NOMO-1 (cell line): ENCODE measurements around the gene IRAK2.
"Not testable (repeated sequence)": the region's sequence is repeated elsewhere in the genome, so short reads cannot be mapped to it uniquely, and the experiment has no call there.

Experiments
- DNase-seq, 2 experiments: peaks; one replicate each; lab custom pipeline; 2025; ENCODE audit not compliant: unreplicated experiment in 2 of 2; lab: John Stamatoyannopoulos, UW

The IRAK2 gene

GRCh38 chr3:10248984-10249748 lies 84.4 kb downstream of the IRAK2 start:
- DNase-seq: no peak

- no peak for DNase-seq
Observed at GRCh38 chr3:10249833-10250232, 85.1 kb downstream of the IRAK2 start.

- no peak for DNase-seq
Observed at GRCh38 chr3:10251006-10251405, 86.3 kb downstream of the IRAK2 start.

GRCh38 chr3:10253731-10254130 lies 89.0 kb downstream of the IRAK2 start:
- DNase-seq: no peak

GRCh38 chr3:10255835-10256234 lies 91.1 kb downstream of the IRAK2 start:
- DNase-seq: no peak

GRCh38 chr3:10259036-10259435 lies 94.3 kb downstream of the IRAK2 start:
- no peak for DNase-seq

- DNase-seq: no peak
Observed at GRCh38 chr3:10259798-10260197, 95.1 kb downstream of the IRAK2 start.

- no peak for DNase-seq
Observed at GRCh38 chr3:10260211-10260701, 95.5 kb downstream of the IRAK2 start.

- DNase-seq: no peak
Observed at GRCh38 chr3:10262027-10262426, 97.3 kb downstream of the IRAK2 start.

- DNase-seq: no peak
Observed at GRCh38 chr3:10263646-10264363, 99.1 kb downstream of the IRAK2 start.

- no peak for DNase-seq
Observed at GRCh38 chr3:10265833-10266232, 101.1 kb downstream of the IRAK2 start.

GRCh38 chr3:10266936-10267335 lies 102.2 kb downstream of the IRAK2 start:
- not testable (repeated sequence) for DNase-seq

GRCh38 chr3:10268116-10268515 lies 103.4 kb downstream of the IRAK2 start:
- DNase-seq: no peak

GRCh38 chr3:10268930-10269329 lies 104.2 kb downstream of the IRAK2 start:
- no peak for DNase-seq

GRCh38 chr3:10269443-10269842 lies 104.7 kb downstream of the IRAK2 start:
- DNase-seq: no peak

- DNase-seq: not testable (repeated sequence)
Observed at GRCh38 chr3:10272476-10272875, 107.8 kb downstream of the IRAK2 start.

- no peak for DNase-seq
Observed at GRCh38 chr3:10272977-10273376, 108.3 kb downstream of the IRAK2 start.

- DNase-seq: peak in 1 of 2 experiments; percentile 54
Observed at GRCh38 chr3:10273702-10274305, 109.1 kb downstream of the IRAK2 start.

- no peak for DNase-seq
Observed at GRCh38 chr3:10274601-10275000, 109.9 kb downstream of the IRAK2 start.

GRCh38 chr3:10277115-10277625 lies 112.5 kb downstream of the IRAK2 start:
- no peak for DNase-seq

- no peak for DNase-seq
Observed at GRCh38 chr3:10278501-10278900, 113.8 kb downstream of the IRAK2 start.
